ENCODE data around the gene PRTG.

The PRTG gene

GRCh38 chr15:55710286-55710685 is 32.7 kb downstream of the PRTG start:
- no peak overlapping the region for H4K91ac ChIP-seq (ENCODE audit: low read length)
- H3K9ac ChIP-seq (ENCODE audit: low read length) = no peak overlapping the region
- no peak overlapping the region for H3K4ac ChIP-seq (ENCODE audit: low read depth in 1 of 2, low read length in 2 of 2)
- H2BK12ac ChIP-seq (ENCODE audit: low read length in 2 of 2) = no peak overlapping the region
- H2AK5ac ChIP-seq (ENCODE audit: low read length, severe bottlenecking) = no peak overlapping the region
- peaks cover 2% of the 10 kb centered on the region for H3K4me1 ChIP-seq (ENCODE audit: control insufficient read depth, insufficient read depth, low read depth, low read length)
- no peak overlapping the region for H4K8ac ChIP-seq (ENCODE audit: low read length)
- H3K27ac ChIP-seq (ENCODE audit: low read length, poor library complexity, severe bottlenecking) = no peak overlapping the region
- no peak overlapping the region for H3K4me2 ChIP-seq (ENCODE audit: low read length, poor library complexity, severe bottlenecking)
- H3K79me1 ChIP-seq (replicated peaks; ENCODE audit: low read length, poor library complexity, severe bottlenecking) = peaks cover 11% of the 10 kb centered on the region
- H2AFZ ChIP-seq (ENCODE audit: low read depth, low read length) = no peak overlapping the region
- H3K27me3 ChIP-seq (ENCODE audit: control insufficient read depth in 1 of 2, insufficient read depth in 1 of 2, low read length in 2 of 2) = no peaks in the 10 kb centered on the region
- H3K9me3 ChIP-seq (ENCODE audit: control insufficient read depth, low read length) = no peaks in the 10 kb centered on the region
- no peak overlapping the region for H2BK120ac ChIP-seq (ENCODE audit: low read depth, low read length)
- no peaks in the 10 kb centered on the region for H3K36me3 ChIP-seq (ENCODE audit: control insufficient read depth in 1 of 2, insufficient read depth in 2 of 2, low read depth in 1 of 2, low read length in 2 of 2)
- no peak overlapping the region for H3K4me3 ChIP-seq (ENCODE audit: insufficient read depth in 1 of 2, low read depth in 1 of 2, low read length in 2 of 2)
- no peak overlapping the region for H2BK15ac ChIP-seq (ENCODE audit: low read depth, poor library complexity, severe bottlenecking)
- DNase-seq = no peak
- H2BK5ac ChIP-seq (ENCODE audit: low read depth, low read length, poor library complexity, severe bottlenecking) = no peak overlapping the region
- H3K18ac ChIP-seq (ENCODE audit: low read depth in 1 of 2, low read length in 2 of 2) = no peak overlapping the region
- H3K14ac ChIP-seq (ENCODE audit: low read length in 2 of 2) = no peak overlapping the region
- no peak overlapping the region for H3K23ac ChIP-seq (ENCODE audit: low read length in 2 of 2)

GRCh38 chr15:55709458-55709857 is 33.5 kb downstream of the PRTG start:
- WGBS = 100% methylated on average over 1 of the region's 2 CpGs

GRCh38 chr15:55708720-55709119 is 34.2 kb downstream of the PRTG start:
- Histone ChIP-seq H3K23ac (ENCODE audit: low read length in 2 of 2) (no peak overlapping the region), H4K91ac (ENCODE audit: low read length) (no peak overlapping the region), H3K79me1 (replicated peaks; ENCODE audit: low read length, poor library complexity, severe bottlenecking) (peaks cover 7% of the 10 kb centered on the region), H2BK5ac (ENCODE audit: low read depth, low read length, poor library complexity, severe bottlenecking) (no peak overlapping the region), H2BK120ac (ENCODE audit: low read depth, low read length) (no peak overlapping the region), H3K9me3 (ENCODE audit: control insufficient read depth, low read length) (no peaks in the 10 kb centered on the region), H3K27me3 (ENCODE audit: control insufficient read depth in 1 of 2, insufficient read depth in 1 of 2, low read length in 2 of 2) (no peaks in the 10 kb centered on the region), H2BK15ac (ENCODE audit: low read depth, poor library complexity, severe bottlenecking) (no peak overlapping the region), H3K36me3 (ENCODE audit: control insufficient read depth in 1 of 2, insufficient read depth in 2 of 2, low read depth in 1 of 2, low read length in 2 of 2) (no peaks in the 10 kb centered on the region), H3K4me1 (ENCODE audit: control insufficient read depth, insufficient read depth, low read depth, low read length) (peaks cover 2% of the 10 kb centered on the region), H4K8ac (ENCODE audit: low read length) (no peak overlapping the region), H3K27ac (ENCODE audit: low read length, poor library complexity, severe bottlenecking) (no peak overlapping the region), H3K9ac (ENCODE audit: low read length) (no peak overlapping the region), H3K4me3 (ENCODE audit: insufficient read depth in 1 of 2, low read depth in 1 of 2, low read length in 2 of 2) (no peak overlapping the region), H3K14ac (ENCODE audit: low read length in 2 of 2) (no peak overlapping the region), H3K4ac (ENCODE audit: low read depth in 1 of 2, low read length in 2 of 2) (no peak overlapping the region), H3K18ac (ENCODE audit: low read depth in 1 of 2, low read length in 2 of 2) (no peak overlapping the region), H3K4me2 (ENCODE audit: low read length, poor library complexity, severe bottlenecking) (no peak overlapping the region), H2AK5ac (ENCODE audit: low read length, severe bottlenecking) (no peak overlapping the region), H2AFZ (ENCODE audit: low read depth, low read length) (no peak overlapping the region), H2BK12ac (ENCODE audit: low read length in 2 of 2) (no peak overlapping the region)
- DNase-seq = no peak
- 78% methylated on average over 8 of the region's 8 CpGs for WGBS

More at GRCh38 chr15:55709458-55709857, 33.5 kb downstream of the PRTG start:
- Histone ChIP-seq H3K9me3 (ENCODE audit: control insufficient read depth, low read length) (no peaks in the 10 kb centered on the region), H3K23ac (ENCODE audit: low read length in 2 of 2) (no peak overlapping the region), H2BK5ac (ENCODE audit: low read depth, low read length, poor library complexity, severe bottlenecking) (no peak overlapping the region), H2AFZ (ENCODE audit: low read depth, low read length) (no peak overlapping the region), H4K8ac (ENCODE audit: low read length) (no peak overlapping the region), H3K36me3 (ENCODE audit: control insufficient read depth in 1 of 2, insufficient read depth in 2 of 2, low read depth in 1 of 2, low read length in 2 of 2) (no peaks in the 10 kb centered on the region), H2BK12ac (ENCODE audit: low read length in 2 of 2) (no peak overlapping the region), H3K9ac (ENCODE audit: low read length) (no peak overlapping the region), H3K4me1 (ENCODE audit: control insufficient read depth, insufficient read depth, low read depth, low read length) (peaks cover 2% of the 10 kb centered on the region), H3K4ac (ENCODE audit: low read depth in 1 of 2, low read length in 2 of 2) (no peak overlapping the region), H3K4me3 (ENCODE audit: insufficient read depth in 1 of 2, low read depth in 1 of 2, low read length in 2 of 2) (no peak overlapping the region), H3K14ac (ENCODE audit: low read length in 2 of 2) (no peak overlapping the region), H3K27ac (ENCODE audit: low read length, poor library complexity, severe bottlenecking) (no peak overlapping the region), H3K27me3 (ENCODE audit: control insufficient read depth in 1 of 2, insufficient read depth in 1 of 2, low read length in 2 of 2) (no peaks in the 10 kb centered on the region), H2BK15ac (ENCODE audit: low read depth, poor library complexity, severe bottlenecking) (no peak overlapping the region), H3K18ac (ENCODE audit: low read depth in 1 of 2, low read length in 2 of 2) (no peak overlapping the region), H3K4me2 (ENCODE audit: low read length, poor library complexity, severe bottlenecking) (no peak overlapping the region), H4K91ac (ENCODE audit: low read length) (no peak overlapping the region), H3K79me1 (replicated peaks; ENCODE audit: low read length, poor library complexity, severe bottlenecking) (peaks cover 11% of the 10 kb centered on the region), H2BK120ac (ENCODE audit: low read depth, low read length) (no peak overlapping the region), H2AK5ac (ENCODE audit: low read length, severe bottlenecking) (no peak overlapping the region)
- DNase-seq = no peak

GRCh38 chr15:55707951-55708350 is 35.0 kb downstream of the PRTG start:
- Histone ChIP-seq H2BK120ac (ENCODE audit: low read depth, low read length) (no peak overlapping the region), H2AFZ (ENCODE audit: low read depth, low read length) (no peak overlapping the region), H3K27me3 (ENCODE audit: control insufficient read depth in 1 of 2, insufficient read depth in 1 of 2, low read length in 2 of 2) (no peaks in the 10 kb centered on the region), H3K4me1 (ENCODE audit: control insufficient read depth, insufficient read depth, low read depth, low read length) (peaks cover 4% of the 10 kb centered on the region), H2BK5ac (ENCODE audit: low read depth, low read length, poor library complexity, severe bottlenecking) (no peak overlapping the region), H3K9ac (ENCODE audit: low read length) (no peak overlapping the region), H4K8ac (ENCODE audit: low read length) (no peak overlapping the region), H3K23ac (ENCODE audit: low read length in 2 of 2) (no peak overlapping the region), H3K4me2 (ENCODE audit: low read length, poor library complexity, severe bottlenecking) (no peak overlapping the region), H3K27ac (ENCODE audit: low read length, poor library complexity, severe bottlenecking) (no peak overlapping the region), H2BK15ac (ENCODE audit: low read depth, poor library complexity, severe bottlenecking) (no peak overlapping the region), H2BK12ac (ENCODE audit: low read length in 2 of 2) (no peak overlapping the region), H2AK5ac (ENCODE audit: low read length, severe bottlenecking) (no peak overlapping the region), H3K36me3 (ENCODE audit: control insufficient read depth in 1 of 2, insufficient read depth in 2 of 2, low read depth in 1 of 2, low read length in 2 of 2) (no peaks in the 10 kb centered on the region), H3K14ac (ENCODE audit: low read length in 2 of 2) (no peak overlapping the region), H3K4ac (ENCODE audit: low read depth in 1 of 2, low read length in 2 of 2) (no peak overlapping the region), H4K91ac (ENCODE audit: low read length) (no peak overlapping the region), H3K9me3 (ENCODE audit: control insufficient read depth, low read length) (no peaks in the 10 kb centered on the region), H3K18ac (ENCODE audit: low read depth in 1 of 2, low read length in 2 of 2) (no peak overlapping the region), H3K79me1 (replicated peaks; ENCODE audit: low read length, poor library complexity, severe bottlenecking) (peaks cover 8% of the 10 kb centered on the region), H3K4me3 (ENCODE audit: insufficient read depth in 1 of 2, low read depth in 1 of 2, low read length in 2 of 2) (no peak overlapping the region)
- WGBS = 94% methylated on average over 4 of the region's 4 CpGs
- DNase-seq = no peak

Data from mesenchymal stem cell (in vitro differentiated cells and primary cell).